SK-N-SH (cell line): Measurements from ENCODE around the gene GPR75. TPM values are rescaled to one million over a fixed set of nuclear protein-coding genes. Genes with fewer than 3 reads are reported as not detected.

ENCODE experiments used
- CTCF ChIA-PET: fragments of 300-600, 350-600 bp; formaldehyde crosslinking; extraction: SDS; loops from one replicate; lab custom pipeline; 2021; lab: Yijun Ruan, JAX
- POLR2A ChIA-PET: fragments of 350-600 bp; sonication (Branson Sonifier 250); formaldehyde crosslinking; extraction: SDS; loops from one replicate; lab custom pipeline; 2020; ENCODE audit warnings: antibody characterized with exemption, inconsistent platforms; lab: Yijun Ruan, JAX
- DNase-seq: peaks from one replicate; pipeline ENCODE4 v3.0.0; 2012
- H2AFZ ChIP-seq: fragments of 200-600 bp; sonication (generic); 2 replicates; pipeline ENCODE4 v1.8.1; 2016; ENCODE audit warnings: antibody characterized with exemption, mild to moderate bottlenecking, low read depth
- H3F3A ChIP-seq: fragments of 200-600 bp; sonication (generic); replicated peaks from 2 replicates; pipeline ENCODE3; 2016; ENCODE audit warnings: antibody characterized with exemption, mild to moderate bottlenecking; ENCODE audit not compliant: insufficient read depth
- H3K27ac ChIP-seq, 2 experiments: fragments of 200-500 bp in 1 of 2; fragments of 200-600 bp in 1 of 2; sonication (Bioruptor generic) in 1 of 2; sonication (generic), shearing (Covaris generic) in 1 of 2; 2 replicates each; pipeline versions ENCODE4 v1.5.1 to v1.6.1; 2014 to 2016; ENCODE audit warnings: low read depth in 2 of 2, inconsistent platforms in 1 of 2, low read length in 1 of 2, mild to moderate bottlenecking in 1 of 2, mixed read lengths in 1 of 2
- H3K27me3 ChIP-seq: fragments of 200-600 bp; sonication (generic), shearing (Covaris generic); 2 replicates; pipeline ENCODE4 v1.6.1; 2016; ENCODE audit warnings: mixed run types; ENCODE audit not compliant: insufficient read depth
- H3K36me3 ChIP-seq, 2 experiments: fragments of 200-500 bp in 1 of 2; fragments of 200-600 bp in 1 of 2; sonication (Bioruptor generic) in 1 of 2; sonication (generic) in 1 of 2; replicated peaks in 1 of 2; 2 replicates each; pipeline versions ENCODE3 to v1.5.1; 2014 to 2016; ENCODE audit warnings: low read length in 1 of 2, mild to moderate bottlenecking in 1 of 2; ENCODE audit not compliant: insufficient read depth in 2 of 2, control insufficient read depth in 1 of 2
- H3K4me1 ChIP-seq, 2 experiments: fragments of 200-500 bp in 1 of 2; fragments of 200-600 bp in 1 of 2; sonication (Bioruptor generic) in 1 of 2; sonication (generic), shearing (Covaris generic) in 1 of 2; 2 replicates each; pipeline versions ENCODE4 v1.5.1 to v1.6.1; 2014 to 2016; ENCODE audit warnings: low read depth in 1 of 2, low read length in 1 of 2, mixed run types in 1 of 2; ENCODE audit not compliant: insufficient read depth in 2 of 2, control insufficient read depth in 1 of 2
- H3K4me2 ChIP-seq: fragments of 200-600 bp; sonication (generic), shearing (Covaris generic); 2 replicates; pipeline ENCODE4 v1.6.1; 2017; ENCODE audit warnings: mixed run types
- H3K4me3 ChIP-seq, 2 experiments: fragments of 200-500 bp in 1 of 2; fragments of 200-600 bp in 1 of 2; sonication (Bioruptor generic) in 1 of 2; sonication (generic), shearing (Covaris generic) in 1 of 2; 2 replicates each; pipeline versions ENCODE4 v1.5.1 to v1.8.1; 2014 to 2016; ENCODE audit warnings: low read depth in 2 of 2, inconsistent platforms in 1 of 2, low read length in 1 of 2, mild to moderate bottlenecking in 1 of 2, mixed read lengths in 1 of 2, moderate library complexity in 1 of 2
- H3K79me2 ChIP-seq: fragments of 200-600 bp; sonication (generic); 2 replicates; pipeline ENCODE4 v1.8.1; 2017; ENCODE audit warnings: mild to moderate bottlenecking; ENCODE audit not compliant: insufficient read depth
- H3K9ac ChIP-seq: fragments of 200-600 bp; sonication (generic); 2 replicates; pipeline ENCODE4 v1.6.1; 2017; ENCODE audit warnings: mixed run types
- H3K9me2 ChIP-seq: fragments of 200-600 bp; sonication (generic); 2 replicates; pipeline ENCODE4 v1.6.1; 2017; ENCODE audit warnings: mixed run types
- H3K9me3 ChIP-seq: fragments of 200-600 bp; sonication (generic); 2 replicates; pipeline ENCODE4 v1.6.1; 2017; ENCODE audit warnings: mixed run types, mild to moderate bottlenecking, moderate library complexity
- H4K20me1 ChIP-seq: fragments of 200-600 bp; sonication (generic); 2 replicates; pipeline ENCODE4 v1.6.1; 2017; ENCODE audit warnings: mild to moderate bottlenecking, mixed run types; ENCODE audit not compliant: insufficient read depth
- ELF1 ChIP-seq: IDR thresholded peaks from 2 replicates; pipeline ENCODE4 v1.4.0; 2012
- EZH2phosphoT487 ChIP-seq: fragments of 200-600 bp; sonication (generic); IDR thresholded peaks from 2 replicates; pipeline ENCODE4 v1.6.1; 2017; ENCODE audit warnings: low read depth, mixed run types, mild to moderate bottlenecking, antibody characterized with exemption, moderate library complexity, borderline replicate concordance
- FOSL2 ChIP-seq: IDR thresholded peaks from 2 replicates; pipeline ENCODE4 v1.4.0; 2012; ENCODE audit warnings: low read depth, mild to moderate bottlenecking, moderate library complexity, borderline replicate concordance
- FOXM1 ChIP-seq: IDR thresholded peaks from 2 replicates; pipeline ENCODE4 v1.4.0; 2012; ENCODE audit warnings: low read depth, mild to moderate bottlenecking
- GABPA ChIP-seq: IDR thresholded peaks from 2 replicates; pipeline ENCODE4 v1.4.0; 2012; ENCODE audit warnings: low read depth, mild to moderate bottlenecking
- GATA2 ChIP-seq: sonication (generic); formaldehyde crosslinking; IDR thresholded peaks from 2 replicates; pipeline ENCODE4 v1.5.0; 2020; ENCODE audit warnings: mild to moderate bottlenecking, missing genetic modification reagents
- NFIC ChIP-seq: IDR thresholded peaks from 2 replicates; pipeline ENCODE4 v1.4.0; 2012; ENCODE audit warnings: borderline replicate concordance
- NRF1 ChIP-seq: IDR thresholded peaks from 2 replicates; pipeline ENCODE4 v1.6.1; 2012; ENCODE audit warnings: low read depth, mild to moderate bottlenecking, low read length
- RXRA ChIP-seq: IDR thresholded peaks from 2 replicates; pipeline ENCODE4 v1.4.0; 2012; ENCODE audit warnings: low read depth, mild to moderate bottlenecking, borderline replicate concordance
- SIN3A ChIP-seq: IDR thresholded peaks from 2 replicates; pipeline ENCODE4 v1.6.1; 2012; ENCODE audit warnings: low read depth, mild to moderate bottlenecking, low read length, moderate library complexity, borderline replicate concordance
- TCF12 ChIP-seq: IDR thresholded peaks from 2 replicates; pipeline ENCODE4 v1.4.0; 2012
- whole genome bisulfite sequencing: methylation state at CpG from one replicate; pipeline ENCODE4 v1.1.6; 2017; ENCODE audit warnings: low lambda C conversion rate; 5-methylcytosine and 5-hydroxymethylcytosine counted together
- polyA plus RNA-seq, 3 experiments: library from polyadenylated mRNA; depleted of rRNA; stranded (reverse); fragments of >200 nt; gene quantifications; 2 replicates each; pipeline ENCODE4 v1.2.3, GENCODE V29; 2012
- TF ChIP-seq, protein P1 (sequence below): fragments of 200-600 bp; sonication (generic); IDR thresholded peaks from 2 replicates; pipeline ENCODE4 v1.6.1; 2017; ENCODE audit warnings: antibody characterized with exemption, mild to moderate bottlenecking, moderate library complexity
- TF ChIP-seq, protein P2 (sequence below): IDR thresholded peaks from 2 replicates; pipeline ENCODE4 v1.4.0; 2012; ENCODE audit warnings: low read depth
- TF ChIP-seq, protein P3 (sequence below): fragments of 150-350 bp; IDR thresholded peaks from 2 replicates; pipeline ENCODE4 v1.6.1; 2017; ENCODE audit warnings: antibody characterized with exemption, low read length, low read depth, borderline replicate concordance
- TF ChIP-seq, protein P4 (sequence below): IDR thresholded peaks from 2 replicates; pipeline ENCODE4 v1.4.0; 2012; ENCODE audit warnings: low read depth, borderline replicate concordance
- TF ChIP-seq, protein P5 (sequence below): fragments of 150-350 bp; IDR thresholded peaks from 2 replicates; pipeline ENCODE4 v1.6.1; 2016; ENCODE audit warnings: mild to moderate bottlenecking, low read depth, low read length

Gene GPR75
- polyA plus RNA-seq, 1 of the 3 experiments (the other 2 are of a cell fraction) = 1.8 TPM

DNA sequence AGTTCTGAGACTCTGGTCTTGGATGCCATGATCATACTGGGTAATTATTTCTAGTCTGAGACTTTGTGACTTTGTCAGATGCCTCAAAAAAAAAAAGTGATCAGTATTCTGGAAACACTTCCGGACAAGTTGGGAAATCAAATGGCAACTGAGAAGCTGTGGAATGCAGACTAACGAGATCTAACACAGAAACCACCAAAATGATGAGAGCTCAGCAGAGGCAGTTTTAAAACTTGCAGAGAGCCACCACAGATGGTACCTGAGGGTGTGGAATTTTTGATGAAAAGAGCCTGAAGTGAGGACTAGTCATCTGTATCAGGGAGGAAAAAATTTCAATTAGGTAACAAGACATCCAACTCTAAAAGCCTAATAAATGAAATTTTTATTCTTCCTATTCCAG, 5.5 kb upstream of the GPR75 start:
- Histone ChIP-seq H3K9me2 (no peaks in the 10 kb centered on the region), H3K9me3 (no peaks in the 10 kb centered on the region), H3K27me3 (no peaks in the 10 kb centered on the region), H3K36me3 (peaks cover 56 to 61% of the 10 kb centered on the region in 2 experiments), H3K4me1 (peaks cover 0 to 4% of the 10 kb centered on the region in 2 experiments; a peak in 2 of 4 replicates), H3K9ac (no peak overlapping the region)
- no peak for DNase-seq
- TF ChIP-seq, protein P1, sequence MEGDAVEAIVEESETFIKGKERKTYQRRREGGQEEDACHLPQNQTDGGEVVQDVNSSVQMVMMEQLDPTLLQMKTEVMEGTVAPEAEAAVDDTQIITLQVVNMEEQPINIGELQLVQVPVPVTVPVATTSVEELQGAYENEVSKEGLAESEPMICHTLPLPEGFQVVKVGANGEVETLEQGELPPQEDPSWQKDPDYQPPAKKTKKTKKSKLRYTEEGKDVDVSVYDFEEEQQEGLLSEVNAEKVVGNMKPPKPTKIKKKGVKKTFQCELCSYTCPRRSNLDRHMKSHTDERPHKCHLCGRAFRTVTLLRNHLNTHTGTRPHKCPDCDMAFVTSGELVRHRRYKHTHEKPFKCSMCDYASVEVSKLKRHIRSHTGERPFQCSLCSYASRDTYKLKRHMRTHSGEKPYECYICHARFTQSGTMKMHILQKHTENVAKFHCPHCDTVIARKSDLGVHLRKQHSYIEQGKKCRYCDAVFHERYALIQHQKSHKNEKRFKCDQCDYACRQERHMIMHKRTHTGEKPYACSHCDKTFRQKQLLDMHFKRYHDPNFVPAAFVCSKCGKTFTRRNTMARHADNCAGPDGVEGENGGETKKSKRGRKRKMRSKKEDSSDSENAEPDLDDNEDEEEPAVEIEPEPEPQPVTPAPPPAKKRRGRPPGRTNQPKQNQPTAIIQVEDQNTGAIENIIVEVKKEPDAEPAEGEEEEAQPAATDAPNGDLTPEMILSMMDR = no peak
- TF ChIP-seq, protein P2, sequence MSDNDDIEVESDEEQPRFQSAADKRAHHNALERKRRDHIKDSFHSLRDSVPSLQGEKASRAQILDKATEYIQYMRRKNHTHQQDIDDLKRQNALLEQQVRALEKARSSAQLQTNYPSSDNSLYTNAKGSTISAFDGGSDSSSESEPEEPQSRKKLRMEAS = no peak
- TF ChIP-seq, protein P3, sequence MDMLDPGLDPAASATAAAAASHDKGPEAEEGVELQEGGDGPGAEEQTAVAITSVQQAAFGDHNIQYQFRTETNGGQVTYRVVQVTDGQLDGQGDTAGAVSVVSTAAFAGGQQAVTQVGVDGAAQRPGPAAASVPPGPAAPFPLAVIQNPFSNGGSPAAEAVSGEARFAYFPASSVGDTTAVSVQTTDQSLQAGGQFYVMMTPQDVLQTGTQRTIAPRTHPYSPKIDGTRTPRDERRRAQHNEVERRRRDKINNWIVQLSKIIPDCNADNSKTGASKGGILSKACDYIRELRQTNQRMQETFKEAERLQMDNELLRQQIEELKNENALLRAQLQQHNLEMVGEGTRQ = no peak
- TF ChIP-seq NFIC (no peak), GABPA (no peak), NRF1 (no peak), GATA2 (no peak), SIN3A (no peak), RXRA (no peak), ELF1 (no peak), TCF12 (no peak), FOXM1 (no peak), EZH2phosphoT487 (no peak), FOSL2 (no peak)
- TF ChIP-seq, protein P4, sequence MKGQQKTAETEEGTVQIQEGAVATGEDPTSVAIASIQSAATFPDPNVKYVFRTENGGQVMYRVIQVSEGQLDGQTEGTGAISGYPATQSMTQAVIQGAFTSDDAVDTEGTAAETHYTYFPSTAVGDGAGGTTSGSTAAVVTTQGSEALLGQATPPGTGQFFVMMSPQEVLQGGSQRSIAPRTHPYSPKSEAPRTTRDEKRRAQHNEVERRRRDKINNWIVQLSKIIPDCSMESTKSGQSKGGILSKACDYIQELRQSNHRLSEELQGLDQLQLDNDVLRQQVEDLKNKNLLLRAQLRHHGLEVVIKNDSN = no peak
- TF ChIP-seq, protein P5, sequence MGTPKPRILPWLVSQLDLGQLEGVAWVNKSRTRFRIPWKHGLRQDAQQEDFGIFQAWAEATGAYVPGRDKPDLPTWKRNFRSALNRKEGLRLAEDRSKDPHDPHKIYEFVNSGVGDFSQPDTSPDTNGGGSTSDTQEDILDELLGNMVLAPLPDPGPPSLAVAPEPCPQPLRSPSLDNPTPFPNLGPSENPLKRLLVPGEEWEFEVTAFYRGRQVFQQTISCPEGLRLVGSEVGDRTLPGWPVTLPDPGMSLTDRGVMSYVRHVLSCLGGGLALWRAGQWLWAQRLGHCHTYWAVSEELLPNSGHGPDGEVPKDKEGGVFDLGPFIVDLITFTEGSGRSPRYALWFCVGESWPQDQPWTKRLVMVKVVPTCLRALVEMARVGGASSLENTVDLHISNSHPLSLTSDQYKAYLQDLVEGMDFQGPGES = no peak
- TF ChIP-seq, all 33 proteins: peak for 0
- ChIA-PET CTCF (no interaction called here), POLR2A (no interaction called here)
- H3K79me2 ChIP-seq = no peaks in the 10 kb centered on the region
- no peaks in the 10 kb centered on the region for H3F3A ChIP-seq
- 97% methylated on average over 2 of the region's 2 CpGs for WGBS
- H3K4me2 ChIP-seq = no peak overlapping the region
- H4K20me1 ChIP-seq = no peaks in the 10 kb centered on the region
- no peak overlapping the region for H2AFZ ChIP-seq
- no peak overlapping the region for H3K27ac ChIP-seq
- no peak overlapping the region for H3K4me3 ChIP-seq
